K562 (cell line): ENCODE data around the gene GSG1L2. TPM values are rescaled to one million over a fixed set of nuclear protein-coding genes. Genes with fewer than 3 reads are reported as not detected.

ENCODE experiments used
- FIP1L1 ChIP-seq: fragments of 200-400 bp; formaldehyde crosslinking; IDR thresholded peaks from 2 replicates; pipeline ENCODE4 v1.6.1; 2018; ENCODE audit warnings: mild to moderate bottlenecking, low read depth, low read length; ENCODE audit not compliant: poor library complexity, severe bottlenecking
- MAZ ChIP-seq, 2 experiments: fragments of 450-650 bp in 1 of 2; sonication (generic) in 1 of 2; formaldehyde crosslinking; IDR thresholded peaks in 1 of 2; conservative IDR thresholded peaks in 1 of 2; 2 replicates each; pipeline versions ENCODE4 v1.4.0 to v1.5.0; 2020; ENCODE audit warnings: mild to moderate bottlenecking in 1 of 2, missing genetic modification reagents in 1 of 2
- MXD1 ChIP-seq: fragments of 250-450 bp; sonication (Bioruptor Pico); IDR thresholded peaks from 2 replicates; pipeline ENCODE4 v1.8.0; 2021; ENCODE audit warnings: borderline replicate concordance, mild to moderate bottlenecking, moderate library complexity; ENCODE audit not compliant: poor library complexity, severe bottlenecking
- NCOR1 ChIP-seq: fragments of 450-650 bp; IDR thresholded peaks from 2 replicates; pipeline ENCODE4 v1.6.1; 2016; ENCODE audit warnings: mild to moderate bottlenecking, moderate library complexity
- NELFE ChIP-seq: IDR thresholded peaks from 2 replicates; pipeline ENCODE4 v1.6.1; 2011; ENCODE audit warnings: mild to moderate bottlenecking; ENCODE audit not compliant: insufficient read depth, insufficient read length
- RNF219 ChIP-seq: fragments of 250-450 bp; sonication (Bioruptor Pico); IDR thresholded peaks from 2 replicates; pipeline ENCODE4 v1.5.0; 2022; ENCODE audit warnings: mild to moderate bottlenecking
- ZC3H11A ChIP-seq: IDR thresholded peaks from 2 replicates; pipeline ENCODE4 v1.6.1; 2012; ENCODE audit warnings: low read depth, low read length, improper control_type of control experiment
- ZNF124 ChIP-seq: sonication (generic); formaldehyde crosslinking; IDR thresholded peaks from 2 replicates; pipeline ENCODE4 v1.8.1; 2022; ENCODE audit warnings: missing genetic modification reagents
- polyA plus RNA-seq, 8 experiments: library from polyadenylated mRNA; depleted of rRNA in 4 of 8; stranded (reverse) in 5 of 8; unstranded in 3 of 8; fragments of >200 nt; fragmentation: Nextera tagmentation in 2 of 8; fragmentation: Illumina TruSeq in 1 of 8; extraction: Ambion mirVana in 2 of 8; extraction: Trizol in 1 of 8; gene quantifications; 2 replicates each; pipeline versions ENCODE4 v1.2.1 to v1.2.3, GENCODE V29; 2011 to 2014; ENCODE audit warnings: inconsistent platforms in 1 of 8, missing spikeins in 1 of 8
- total RNA-seq, 7 experiments: library from RNA; depleted of rRNA in 6 of 7; stranded (reverse); fragments of >200 nt in 6 of 7; fragmentation: Illumina TruSeq in 2 of 7; extraction: Trizol in 2 of 7; gene quantifications; 2 replicates each; pipeline versions ENCODE4 v1.2.1 to v1.2.3, GENCODE V29; 2011 to 2021; ENCODE audit warnings: low replicate concordance in 1 of 7
- TF ChIP-seq, protein P1 (sequence below): fragments of 450-650 bp; formaldehyde crosslinking; IDR thresholded peaks from 2 replicates; pipeline ENCODE4 v1.4.0; 2022; ENCODE audit warnings: missing genetic modification characterization

GSG1L2 gene
- total and polyA plus RNA-seq, 9 of the 15 experiments (the other 6 are each of a cell fraction or from before 2014, with no cell fraction given): not detected

DNA sequence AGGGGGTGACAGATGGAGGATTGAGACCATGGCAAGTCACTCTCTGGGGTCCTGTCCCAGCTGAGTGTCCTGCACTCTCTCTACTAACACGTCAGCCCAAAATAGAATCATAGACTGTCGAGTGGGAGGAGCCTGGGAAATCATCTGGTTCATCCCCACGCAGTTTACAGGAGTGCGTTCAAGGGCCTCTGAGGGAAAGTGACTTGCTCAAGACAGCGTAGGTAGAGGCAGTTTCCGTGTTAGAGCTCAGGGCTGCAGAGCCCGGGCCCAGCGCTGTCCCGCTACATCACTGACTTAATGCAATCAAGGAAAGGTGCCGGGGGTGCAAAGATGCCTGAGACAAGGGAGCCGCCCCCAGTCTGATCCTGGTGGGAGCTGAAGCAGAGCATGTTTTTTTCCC is 10.3 kb downstream of the GSG1L2 start (continued):
- TF ChIP-seq RNF219: no peak
- no peak for TF ChIP-seq MAZ (CRISPR knock-in tag; conservative IDR thresholded peaks at IDR 0.05 in 1 of 2, IDR thresholded peaks at IDR 0.05 in 1 of 2)
- no peak for TF ChIP-seq ZC3H11A
- no peak for TF ChIP-seq NELFE
- TF ChIP-seq NCOR1: no peak
- TF ChIP-seq, protein P1, sequence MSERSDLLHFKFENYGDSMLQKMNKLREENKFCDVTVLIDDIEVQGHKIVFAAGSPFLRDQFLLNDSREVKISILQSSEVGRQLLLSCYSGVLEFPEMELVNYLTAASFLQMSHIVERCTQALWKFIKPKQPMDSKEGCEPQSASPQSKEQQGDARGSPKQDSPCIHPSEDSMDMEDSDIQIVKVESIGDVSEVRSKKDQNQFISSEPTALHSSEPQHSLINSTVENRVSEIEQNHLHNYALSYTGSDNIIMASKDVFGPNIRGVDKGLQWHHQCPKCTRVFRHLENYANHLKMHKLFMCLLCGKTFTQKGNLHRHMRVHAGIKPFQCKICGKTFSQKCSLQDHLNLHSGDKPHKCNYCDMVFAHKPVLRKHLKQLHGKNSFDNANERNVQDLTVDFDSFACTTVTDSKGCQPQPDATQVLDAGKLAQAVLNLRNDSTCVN: no peak
- no peak for TF ChIP-seq ZNF124 (CRISPR knock-in tag)
- TF ChIP-seq MXD1 (CRISPR knock-in tag): no peak
- no peak for TF ChIP-seq FIP1L1
